Testis (tissue), 2 donors: ENCODE data around the gene LUZP4.

Experiments used
- CTCF ChIP-seq, 3 experiments: fragments of 450-650 bp in 2 of 3; fragments of 200-600 bp in 1 of 3; sonication (generic) in 1 of 3; IDR thresholded peaks; one replicate each; pipeline ENCODE4 v1.5.1; 2016 to 2019; ENCODE audit warnings: antibody characterized with exemption in 3 of 3, mild to moderate bottlenecking in 2 of 3, moderate library complexity in 1 of 3
- POLR2A ChIP-seq: fragments of 450-650 bp; IDR thresholded peaks from one replicate; pipeline ENCODE4 v1.6.1; 2017; ENCODE audit warnings: antibody characterized with exemption, mild to moderate bottlenecking, moderate library complexity

DNA sequence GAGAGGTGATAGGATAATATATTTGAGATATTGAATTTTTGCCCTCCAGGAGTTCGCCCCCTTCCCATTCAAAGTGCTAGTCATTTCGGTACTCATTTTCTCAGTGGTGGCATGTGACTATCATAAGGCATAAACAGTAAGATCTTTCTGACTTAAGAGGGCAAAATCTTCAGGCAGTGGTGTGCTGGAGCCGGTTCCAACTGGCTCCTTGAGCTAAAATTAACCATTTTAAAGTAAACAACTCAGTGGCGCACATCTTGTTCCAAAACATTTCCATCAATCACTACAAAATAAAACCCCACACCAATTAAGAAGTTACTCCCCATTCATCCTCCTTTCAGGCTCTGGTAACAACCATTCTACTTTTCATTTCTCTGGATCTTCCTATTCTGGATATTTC is 43.3 kb downstream of the LUZP4 start:
- no peak for TF ChIP-seq CTCF (IDR thresholded peaks at IDR 0.05)
- no peak for TF ChIP-seq POLR2A
